ENCODE results near the gene AP1S1. TPM values are rescaled to one million over a fixed set of nuclear protein-coding genes. Genes with fewer than 3 reads are reported as not detected.
A peak's percentile ranks its signal among the peaks of the same experiment; 100 is the strongest.
"Not testable (repeated sequence)": the region's sequence is repeated elsewhere in the genome, so short reads cannot be mapped to it uniquely, and the experiment has no call there.

AP1S1 gene
- total RNA-seq, 6 donors from 2014 or later = 17.1 to 41.9 (median 33.8) TPM

DNA sequence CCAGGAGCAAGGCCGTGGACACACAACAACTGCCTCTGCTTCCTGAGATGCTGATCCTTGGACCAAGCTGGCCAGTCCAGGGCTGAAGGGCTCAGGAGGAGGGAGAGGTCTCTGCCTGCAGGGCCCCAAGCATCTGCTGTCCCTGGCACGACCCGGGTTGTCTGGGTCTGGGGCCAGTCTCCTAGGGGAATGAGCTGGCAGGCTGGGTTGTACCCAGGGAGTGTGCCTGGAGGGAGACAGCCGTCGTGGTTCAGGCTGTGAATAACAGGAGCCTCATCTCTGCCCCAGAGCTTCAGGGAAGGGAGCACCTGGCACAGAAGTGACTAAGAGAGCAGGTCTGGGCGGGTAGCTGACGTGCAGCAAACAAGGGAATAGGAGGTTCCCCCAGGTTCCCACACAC lies 45.3 kb upstream of the AP1S1 start:
- Histone ChIP-seq H3K4me3 (no peak overlapping the region), H3K27ac (peak overlapping the region; percentile 55 to 85 (median 74)), H3K9me3 (no peaks in the 10 kb centered on the region), H3K27me3 (no peaks in the 10 kb centered on the region), H3K36me3 (no peaks in the 10 kb centered on the region), H3K4me1 (peaks cover 20 to 52% (median 42%) of the 10 kb centered on the region in 4 donors)
- DNase-seq (no peak), ATAC-seq (ENCODE audit: low FRiP score in 2 of 2) (no peak)
- TF ChIP-seq EP300 (IDR thresholded peaks at IDR 0.05) (no peak), POLR2A (IDR thresholded peaks at IDR 0.05) (no peak), POLR2AphosphoS5 (IDR thresholded peaks at IDR 0.05) (no peak), CTCF (IDR thresholded peaks at IDR 0.05) (no peak)
- WGBS, 2 donors = 83 to 87% methylated on average over 6 to 7 of the region's 7 CpGs

GRCh38 chr7:101109368-101109767 lies 44.9 kb upstream of the AP1S1 start:
- no peak overlapping the region for H3K4me3 ChIP-seq
- H3K27ac ChIP-seq = peak overlapping the region in 1 of 4 donors; percentile 85
- H3K27me3 ChIP-seq = no peaks in the 10 kb centered on the region
- TF ChIP-seq EP300 (IDR thresholded peaks at IDR 0.05) = no peak
- no peak for TF ChIP-seq POLR2AphosphoS5 (IDR thresholded peaks at IDR 0.05)
- no peak for TF ChIP-seq POLR2A (IDR thresholded peaks at IDR 0.05)
- TF ChIP-seq CTCF (IDR thresholded peaks at IDR 0.05) = no peak
- H3K9me3 ChIP-seq = no peaks in the 10 kb centered on the region
- H3K4me1 ChIP-seq = peaks cover 17 to 50% (median 41%) of the 10 kb centered on the region in 4 donors
- H3K36me3 ChIP-seq = no peaks in the 10 kb centered on the region
- 83 to 86% methylated on average over 6 of the region's 6 CpGs for WGBS, 2 donors
- no peak for DNase-seq
- ATAC-seq (ENCODE audit: low FRiP score in 2 of 2) = no peak

DNA sequence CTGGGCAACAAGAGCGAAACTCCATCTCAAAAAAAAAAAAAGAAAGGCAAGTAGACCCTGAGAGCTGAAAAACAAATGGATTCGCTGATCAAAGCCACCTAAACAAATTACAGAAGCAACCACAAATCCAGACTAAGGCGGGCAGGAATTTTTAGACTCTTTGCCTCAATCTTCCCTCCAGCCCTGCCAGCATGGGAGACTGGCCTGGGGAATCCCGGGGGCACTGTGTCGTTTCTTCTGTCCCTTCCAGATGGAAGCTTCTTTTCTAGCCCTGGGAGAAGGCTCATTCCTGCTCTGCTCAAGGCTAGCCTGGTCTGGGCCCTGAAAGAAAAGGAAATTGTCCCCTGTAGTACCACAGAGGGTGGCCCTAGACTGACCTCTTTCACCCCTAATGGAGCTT lies 43.0 kb upstream of the AP1S1 start:
- TF ChIP-seq POLR2A (IDR thresholded peaks at IDR 0.05) = no peak
- no peak for TF ChIP-seq EP300 (IDR thresholded peaks at IDR 0.05)
- no peak for TF ChIP-seq CTCF (IDR thresholded peaks at IDR 0.05)
- no peak for TF ChIP-seq POLR2AphosphoS5 (IDR thresholded peaks at IDR 0.05)
- peaks cover 14 to 43% (median 35%) of the 10 kb centered on the region in 4 donors for H3K4me1 ChIP-seq
- no peaks in the 10 kb centered on the region for H3K9me3 ChIP-seq
- peak overlapping the region; percentile 77 to 86 (median 84) for H3K27ac ChIP-seq
- no peak for DNase-seq
- WGBS, 2 donors = 88 to 91% methylated on average over 5 of the region's 5 CpGs
- H3K4me3 ChIP-seq = no peak overlapping the region
- ATAC-seq (ENCODE audit: low FRiP score in 2 of 2) = no peak
- H3K27me3 ChIP-seq = no peaks in the 10 kb centered on the region
- H3K36me3 ChIP-seq = no peaks in the 10 kb centered on the region

- H3K9me3 ChIP-seq = no peaks in the 10 kb centered on the region
- peak overlapping the region; percentile 77 to 86 (median 84) for H3K27ac ChIP-seq
- peak; percentile 90 to 100 (median 95) for TF ChIP-seq EP300 (IDR thresholded peaks at IDR 0.05)
- no peak for TF ChIP-seq CTCF (IDR thresholded peaks at IDR 0.05)
- TF ChIP-seq POLR2AphosphoS5 (IDR thresholded peaks at IDR 0.05) = peak; percentile 92 to 95
- no peak overlapping the region for H3K4me3 ChIP-seq
- H3K4me1 ChIP-seq = peaks cover 14 to 43% (median 37%) of the 10 kb centered on the region in 4 donors
- H3K27me3 ChIP-seq = no peaks in the 10 kb centered on the region
- 46 to 60% methylated on average over 6 to 11 of the region's 11 CpGs for WGBS, 2 donors
- ATAC-seq (ENCODE audit: low FRiP score in 2 of 2) (peak in 1 of 2 donors; percentile 34), DNase-seq (peak in 1 of 2 donors; percentile 43)
- H3K36me3 ChIP-seq = no peaks in the 10 kb centered on the region
Observed at GRCh38 chr7:101112233-101112632, 42.0 kb upstream of the AP1S1 start.

GRCh38 chr7:101113140-101113539 lies 41.1 kb upstream of the AP1S1 start:
- not testable (repeated sequence) for DNase-seq; H3K4me3 ChIP-seq; H3K9me3 ChIP-seq; H3K36me3 ChIP-seq; ATAC-seq (ENCODE audit: low FRiP score in 2 of 2); H3K27me3 ChIP-seq
- WGBS, 2 donors = 96 to 98% methylated on average over 7 of the region's 7 CpGs
- peak overlapping the region; percentile 77 to 86 (median 84) for H3K27ac ChIP-seq
- peaks cover 14 to 45% (median 34%) of the 10 kb centered on the region in 4 donors for H3K4me1 ChIP-seq

Data from upper lobe of left lung (tissue), 6 donors.